Activated T-cell treated with anti-CD3 and anti-CD28 coated beads, Interleukin-2, amount 50 U/mL, for 24 hours (primary cell): ENCODE data around the gene TRIP6.

ENCODE experiments used
- DNase-seq: peaks from one replicate; pipeline ENCODE4 v3.0.0-alpha.2; 2020
- H3K27ac Mint-ChIP-seq: 2 replicates; pipeline ENCODE4 v1.8.0; 2020; ENCODE audit warnings: mild to moderate bottlenecking, mixed read lengths
- H3K27me3 Mint-ChIP-seq: 2 replicates; pipeline ENCODE4 v1.8.0; 2020; ENCODE audit warnings: mixed read lengths
- H3K36me3 Mint-ChIP-seq: 2 replicates; pipeline ENCODE4 v1.8.0; 2020; ENCODE audit warnings: low read depth, mixed read lengths
- H3K4me1 Mint-ChIP-seq: 2 replicates; pipeline ENCODE4 v1.8.0; 2020; ENCODE audit warnings: low read depth, mixed read lengths
- H3K4me3 Mint-ChIP-seq: 2 replicates; pipeline ENCODE4 v1.8.0; 2020; ENCODE audit warnings: mild to moderate bottlenecking, moderate library complexity, mixed read lengths
- H3K9me3 Mint-ChIP-seq: 2 replicates; pipeline ENCODE4 v1.8.0; 2020; ENCODE audit warnings: mixed read lengths

Gene TRIP6

GRCh38 chr7:100888291-100888987 lies 21.3 kb downstream of the TRIP6 start:
- peak overlapping the region; percentile 83 for H3K4me3 Mint-ChIP-seq
- H3K9me3 Mint-ChIP-seq, result no peaks in the 10 kb centered on the region
- H3K36me3 Mint-ChIP-seq, result peaks cover 58% of the 10 kb centered on the region
- no peak for DNase-seq
- peak overlapping the region; percentile 91 for H3K27ac Mint-ChIP-seq
- H3K27me3 Mint-ChIP-seq, result peaks cover 25% of the 10 kb centered on the region
- peaks cover 57% of the 10 kb centered on the region for H3K4me1 Mint-ChIP-seq

GRCh38 chr7:100888988-100889750 lies 22.0 kb downstream of the TRIP6 start, which contains the start of gene UFSP1:
UFSP1 (minus strand) TSS chr7:100889715; CDS start chr7:100889271, 444 bp downstream.
- Mint-ChIP-seq H3K4me1 (peaks cover 52% of the 10 kb centered on the region), H3K27ac (peak within 1 kb of the TSS; percentile 91), H3K36me3 (peaks cover 51% of the 10 kb centered on the region), H3K27me3 (peaks cover 31% of the 10 kb centered on the region), H3K9me3 (no peaks in the 10 kb centered on the region), H3K4me3 (peak within 1 kb of the TSS; percentile 83)
- no peak for DNase-seq

- Mint-ChIP-seq H3K9me3 (no peaks in the 10 kb centered on the region), H3K4me1 (peaks cover 40% of the 10 kb centered on the region), H3K36me3 (peaks cover 33% of the 10 kb centered on the region), H3K27me3 (peaks cover 37% of the 10 kb centered on the region), H3K4me3 (peak overlapping the region; percentile 83), H3K27ac (peak overlapping the region; percentile 55)
- no peak for DNase-seq
These were observed 23.7 kb downstream of the TRIP6 start for GRCh38 chr7:100890653-100891567.

- H3K36me3 Mint-ChIP-seq, result peaks cover 25% of the 10 kb centered on the region
- peaks cover 38% of the 10 kb centered on the region for H3K4me1 Mint-ChIP-seq
- peak overlapping the region; percentile 67 for H3K4me3 Mint-ChIP-seq
- no peak for DNase-seq
- H3K9me3 Mint-ChIP-seq, result no peaks in the 10 kb centered on the region
- H3K27ac Mint-ChIP-seq, result peak overlapping the region; percentile 55
- peaks cover 43% of the 10 kb centered on the region for H3K27me3 Mint-ChIP-seq
These were observed 24.5 kb downstream of the TRIP6 start for GRCh38 chr7:100891568-100892247.

GRCh38 chr7:100892364-100893317 lies 25.5 kb downstream of the TRIP6 start:
- Mint-ChIP-seq H3K36me3 (peaks cover 16% of the 10 kb centered on the region), H3K4me3 (no peak overlapping the region), H3K27ac (no peak overlapping the region), H3K9me3 (no peaks in the 10 kb centered on the region), H3K4me1 (peaks cover 29% of the 10 kb centered on the region), H3K27me3 (peaks cover 49% of the 10 kb centered on the region)
- DNase-seq, result no peak

- Mint-ChIP-seq H3K4me1 (peaks cover 21% of the 10 kb centered on the region), H3K36me3 (peaks cover 8% of the 10 kb centered on the region), H3K4me3 (no peak overlapping the region), H3K27ac (no peak overlapping the region), H3K27me3 (peaks cover 57% of the 10 kb centered on the region), H3K9me3 (no peaks in the 10 kb centered on the region)
- DNase-seq, result no peak
These were observed 26.2 kb downstream of the TRIP6 start for GRCh38 chr7:100893318-100893895.

- Mint-ChIP-seq H3K27ac (no peak overlapping the region), H3K4me1 (peaks cover 18% of the 10 kb centered on the region), H3K27me3 (peaks cover 59% of the 10 kb centered on the region), H3K36me3 (peaks cover 1% of the 10 kb centered on the region), H3K9me3 (no peaks in the 10 kb centered on the region), H3K4me3 (no peak overlapping the region)
- no peak for DNase-seq
These were observed 26.9 kb downstream of the TRIP6 start for GRCh38 chr7:100893910-100894721.

GRCh38 chr7:100894860-100895700 lies 27.9 kb downstream of the TRIP6 start:
- H3K9me3 Mint-ChIP-seq, result no peaks in the 10 kb centered on the region
- no peak overlapping the region for H3K4me3 Mint-ChIP-seq
- no peaks in the 10 kb centered on the region for H3K36me3 Mint-ChIP-seq
- peaks cover 60% of the 10 kb centered on the region for H3K27me3 Mint-ChIP-seq
- H3K4me1 Mint-ChIP-seq, result peaks cover 17% of the 10 kb centered on the region
- DNase-seq, result peak; percentile 80
- H3K27ac Mint-ChIP-seq, result no peak overlapping the region

- Mint-ChIP-seq H3K27me3 (peaks cover 60% of the 10 kb centered on the region), H3K4me3 (peak within 1 kb of the TSS; percentile 67), H3K36me3 (no peaks in the 10 kb centered on the region), H3K27ac (peak within 1 kb of the TSS; percentile 6), H3K4me1 (peaks cover 12% of the 10 kb centered on the region), H3K9me3 (no peaks in the 10 kb centered on the region)
- DNase-seq, result no peak
These were observed 28.4 kb downstream of the TRIP6 start, which contains the start of gene ACHE for GRCh38 chr7:100895701-100895955. ACHE (minus strand) TSS chr7:100895888; CDS start chr7:100894232, 1,656 bp downstream.

GRCh38 chr7:100895956-100896731 lies 29.0 kb downstream of the TRIP6 start:
- Mint-ChIP-seq H3K4me3 (peak overlapping the region; percentile 67), H3K4me1 (peaks cover 10% of the 10 kb centered on the region), H3K27ac (peak overlapping the region; percentile 6), H3K36me3 (no peaks in the 10 kb centered on the region), H3K27me3 (peaks cover 62% of the 10 kb centered on the region), H3K9me3 (no peaks in the 10 kb centered on the region)
- DNase-seq, result peak; percentile 61
